Nucleus accumbens (tissue), 56 donors: ENCODE data around the gene DMXL1.
"Not testable (repeated sequence)": the region's sequence is repeated elsewhere in the genome, so short reads cannot be mapped to it uniquely, and the experiment has no call there.

Experiments used
- DNase-seq, 56 donors: peaks; one replicate each; lab custom pipeline; 2025; lab: John Stamatoyannopoulos, UW

DMXL1 gene

GRCh38 chr5:119122474-119122873 lies 51.6 kb downstream of the DMXL1 start:
- not testable (repeated sequence) for DNase-seq

GRCh38 chr5:119123280-119123679 lies 52.4 kb downstream of the DMXL1 start:
- no peak for DNase-seq

- DNase-seq = no peak
Measured at GRCh38 chr5:119129770-119130169, 58.9 kb downstream of the DMXL1 start.

- DNase-seq = no peak
Measured at GRCh38 chr5:119131530-119132304, 60.8 kb downstream of the DMXL1 start.

GRCh38 chr5:119135743-119136142 lies 64.9 kb downstream of the DMXL1 start:
- not testable (repeated sequence) for DNase-seq

GRCh38 chr5:119136666-119137318 lies 65.9 kb downstream of the DMXL1 start:
- no peak for DNase-seq

- no peak for DNase-seq
Measured at GRCh38 chr5:119153629-119154028, 82.7 kb downstream of the DMXL1 start.

- no peak for DNase-seq
Measured at GRCh38 chr5:119158144-119158543, 87.3 kb downstream of the DMXL1 start.

GRCh38 chr5:119161430-119161829 lies 90.5 kb downstream of the DMXL1 start:
- DNase-seq = no peak

- no peak for DNase-seq
Measured at GRCh38 chr5:119166026-119166425, 95.1 kb downstream of the DMXL1 start.

- no peak for DNase-seq
Measured at GRCh38 chr5:119168401-119168800, 97.5 kb downstream of the DMXL1 start.

GRCh38 chr5:119171686-119172085 lies 100.8 kb downstream of the DMXL1 start:
- DNase-seq = no peak

GRCh38 chr5:119174578-119175163 lies 103.8 kb downstream of the DMXL1 start:
- DNase-seq = no peak

- DNase-seq = no peak
Measured at GRCh38 chr5:119176785-119177184, 105.9 kb downstream of the DMXL1 start.

GRCh38 chr5:119177226-119177625 lies 106.3 kb downstream of the DMXL1 start:
- no peak for DNase-seq

GRCh38 chr5:119178435-119178834 lies 107.5 kb downstream of the DMXL1 start:
- DNase-seq = no peak

GRCh38 chr5:119179857-119180641 lies 109.2 kb downstream of the DMXL1 start:
- no peak for DNase-seq

- not testable (repeated sequence) for DNase-seq
Measured at GRCh38 chr5:119185512-119185911, 114.6 kb downstream of the DMXL1 start.

- no peak for DNase-seq
Measured at GRCh38 chr5:119187776-119188529, 117.1 kb downstream of the DMXL1 start.

- no peak for DNase-seq
Measured at GRCh38 chr5:119190470-119191095, 119.7 kb downstream of the DMXL1 start.
